WTC11 (cell line): Measurements from ENCODE around the gene NFKBIE. TPM values are rescaled to one million over a fixed set of nuclear protein-coding genes. Genes with fewer than 3 reads are reported as not detected.
A peak's percentile ranks its signal among the peaks of the same experiment; 100 is the strongest.

Source experiments
- ATF1 ChIP-seq: sonication (generic); formaldehyde crosslinking; IDR thresholded peaks from 2 replicates; pipeline ENCODE4 v1.8.1; 2023; ENCODE audit warnings: mild to moderate bottlenecking, moderate library complexity, missing genetic modification reagents
- CREM ChIP-seq: sonication (generic); formaldehyde crosslinking; IDR thresholded peaks from 2 replicates; pipeline ENCODE4 v1.8.1; 2022; ENCODE audit warnings: mild to moderate bottlenecking, missing genetic modification reagents, moderate library complexity
- E2F1 ChIP-seq: sonication (generic); formaldehyde crosslinking; IDR thresholded peaks from 2 replicates; pipeline ENCODE4 v1.8.0; 2022; ENCODE audit warnings: mild to moderate bottlenecking, missing genetic modification reagents
- EMX1 ChIP-seq: fragments of 250-450 bp; sonication (Bioruptor Pico); IDR thresholded peaks from 2 replicates; pipeline ENCODE4 v1.8.0; 2021; ENCODE audit warnings: mild to moderate bottlenecking
- ERG ChIP-seq: fragments of 250-450 bp; sonication (Bioruptor Pico); IDR thresholded peaks from 2 replicates; pipeline ENCODE4 v1.8.0; 2021; ENCODE audit warnings: mild to moderate bottlenecking
- FOXJ3 ChIP-seq: sonication (generic); formaldehyde crosslinking; IDR thresholded peaks from 2 replicates; pipeline ENCODE4 v1.9.0; 2021; ENCODE audit warnings: missing genetic modification reagents, mild to moderate bottlenecking, borderline replicate concordance
- GABPB1 ChIP-seq: sonication (generic); formaldehyde crosslinking; IDR thresholded peaks from 2 replicates; pipeline ENCODE4 v1.8.1; 2023; ENCODE audit warnings: mild to moderate bottlenecking, missing genetic modification reagents
- HMGA2 ChIP-seq: fragments of 250-450 bp; sonication (Bioruptor Pico); IDR thresholded peaks from 2 replicates; pipeline ENCODE4 v1.4.0; 2021; ENCODE audit warnings: mild to moderate bottlenecking, moderate library complexity
- HMGXB4 ChIP-seq: sonication (generic); formaldehyde crosslinking; IDR thresholded peaks from 2 replicates; pipeline ENCODE4 v1.8.1; 2023; ENCODE audit warnings: mild to moderate bottlenecking, moderate library complexity, missing genetic modification reagents
- JUN ChIP-seq: sonication (generic); formaldehyde crosslinking; IDR thresholded peaks from 2 replicates; pipeline ENCODE4 v1.8.0; 2023; ENCODE audit warnings: mild to moderate bottlenecking, missing genetic modification reagents
- NFATC4 ChIP-seq: fragments of 250-450 bp; sonication (Bioruptor Pico); IDR thresholded peaks from 2 replicates; pipeline ENCODE4 v1.9.0; 2021; ENCODE audit warnings: mild to moderate bottlenecking
- NFE2L1 ChIP-seq: sonication (generic); formaldehyde crosslinking; IDR thresholded peaks from 2 replicates; pipeline ENCODE4 v1.8.1; 2023; ENCODE audit warnings: missing genetic modification reagents
- PREB ChIP-seq: sonication (generic); formaldehyde crosslinking; IDR thresholded peaks from 2 replicates; pipeline ENCODE4 v1.8.1; 2022; ENCODE audit warnings: mild to moderate bottlenecking, missing genetic modification reagents, moderate library complexity, borderline replicate concordance
- RELA ChIP-seq: sonication (generic); formaldehyde crosslinking; IDR thresholded peaks from 2 replicates; pipeline ENCODE4 v1.8.1; 2022; ENCODE audit warnings: missing genetic modification reagents, mild to moderate bottlenecking, borderline replicate concordance
- SMAD4 ChIP-seq: sonication (generic); formaldehyde crosslinking; IDR thresholded peaks from 2 replicates; pipeline ENCODE4 v1.8.0; 2022; ENCODE audit warnings: mild to moderate bottlenecking, missing genetic modification reagents
- SOX15 ChIP-seq: fragments of 250-450 bp; sonication (Bioruptor Pico); IDR thresholded peaks from 2 replicates; pipeline ENCODE4 v1.9.0; 2021; ENCODE audit warnings: mild to moderate bottlenecking
- SP1 ChIP-seq: sonication (generic); formaldehyde crosslinking; conservative IDR thresholded peaks from 2 replicates; pipeline ENCODE4 v1.8.1; 2022; ENCODE audit warnings: missing genetic modification reagents
- STAT6 ChIP-seq: sonication (generic); formaldehyde crosslinking; conservative IDR thresholded peaks from 2 replicates; pipeline ENCODE4 v1.8.1; 2023; ENCODE audit warnings: mild to moderate bottlenecking, low read depth, missing genetic modification reagents, moderate library complexity
- TEAD4 ChIP-seq: sonication (generic); formaldehyde crosslinking; IDR thresholded peaks from 2 replicates; pipeline ENCODE4 v1.8.0; 2022; ENCODE audit warnings: mild to moderate bottlenecking, missing genetic modification reagents
- TP53 ChIP-seq: sonication (generic); formaldehyde crosslinking; IDR thresholded peaks from 2 replicates; pipeline ENCODE4 v1.8.1; 2023; ENCODE audit warnings: mild to moderate bottlenecking, missing genetic modification reagents
- ZNF263 ChIP-seq: sonication (generic); formaldehyde crosslinking; IDR thresholded peaks from 2 replicates; pipeline ENCODE4 v1.8.1; 2022; ENCODE audit warnings: low read depth, mild to moderate bottlenecking, moderate library complexity, missing genetic modification reagents
- ZNF317 ChIP-seq: sonication (generic); formaldehyde crosslinking; IDR thresholded peaks from 2 replicates; pipeline ENCODE4 v1.8.1; 2023; ENCODE audit warnings: low read depth, mild to moderate bottlenecking, moderate library complexity, missing genetic modification reagents, borderline replicate concordance
- ZNF416 ChIP-seq: fragments of 250-450 bp; sonication (Bioruptor Pico); IDR thresholded peaks from 2 replicates; pipeline ENCODE4 v1.9.0; 2021; ENCODE audit warnings: mild to moderate bottlenecking, inconsistent platforms
- ZNF423 ChIP-seq: fragments of 250-450 bp; sonication (Bioruptor Pico); IDR thresholded peaks from 2 replicates; pipeline ENCODE4 v2.1.2; 2022; ENCODE audit warnings: mild to moderate bottlenecking, moderate library complexity
- total RNA-seq: library from RNA; stranded (reverse); gene quantifications from 3 replicates; pipeline ENCODE4 v1.2.3, GENCODE V29; 2021
- TF ChIP-seq, protein P1 (sequence below): sonication (generic); formaldehyde crosslinking; IDR thresholded peaks from 2 replicates; pipeline ENCODE4 v1.8.0; 2022; ENCODE audit warnings: missing genetic modification reagents
- TF ChIP-seq, protein P2 (sequence below): sonication (generic); formaldehyde crosslinking; IDR thresholded peaks from 2 replicates; pipeline ENCODE4 v1.8.1; 2022; ENCODE audit warnings: missing genetic modification reagents, borderline replicate concordance

Gene NFKBIE
- total RNA-seq, 1 experiment from 2014 or later, result 10.3 TPM

- 0 out of 2 replicates have a peak, but pooled peaks have one; percentile 38 for TF ChIP-seq PREB
- peak; percentile 93; the same call in 1 of the 2 replicates for TF ChIP-seq EMX1
- no peak for TF ChIP-seq SOX15 (CRISPR knock-in tag)
- peak; percentile 73 for TF ChIP-seq NFATC4 (CRISPR knock-in tag)
- TF ChIP-seq STAT6 (CRISPR knock-in tag), result no peak
- TF ChIP-seq ZNF263, result no peak
- no peak for TF ChIP-seq HMGA2
- TF ChIP-seq ZNF317 (CRISPR knock-in tag), result no peak
- TF ChIP-seq HMGXB4 (CRISPR knock-in tag), result no peak
- peak; percentile 9; the same call in 1 of the 2 replicates for TF ChIP-seq NFE2L1 (CRISPR knock-in tag)
- no peak for TF ChIP-seq SMAD4 (CRISPR knock-in tag)
- no peak for TF ChIP-seq CREM
- no peak for TF ChIP-seq JUN (CRISPR knock-in tag)
- TF ChIP-seq, protein P1, sequence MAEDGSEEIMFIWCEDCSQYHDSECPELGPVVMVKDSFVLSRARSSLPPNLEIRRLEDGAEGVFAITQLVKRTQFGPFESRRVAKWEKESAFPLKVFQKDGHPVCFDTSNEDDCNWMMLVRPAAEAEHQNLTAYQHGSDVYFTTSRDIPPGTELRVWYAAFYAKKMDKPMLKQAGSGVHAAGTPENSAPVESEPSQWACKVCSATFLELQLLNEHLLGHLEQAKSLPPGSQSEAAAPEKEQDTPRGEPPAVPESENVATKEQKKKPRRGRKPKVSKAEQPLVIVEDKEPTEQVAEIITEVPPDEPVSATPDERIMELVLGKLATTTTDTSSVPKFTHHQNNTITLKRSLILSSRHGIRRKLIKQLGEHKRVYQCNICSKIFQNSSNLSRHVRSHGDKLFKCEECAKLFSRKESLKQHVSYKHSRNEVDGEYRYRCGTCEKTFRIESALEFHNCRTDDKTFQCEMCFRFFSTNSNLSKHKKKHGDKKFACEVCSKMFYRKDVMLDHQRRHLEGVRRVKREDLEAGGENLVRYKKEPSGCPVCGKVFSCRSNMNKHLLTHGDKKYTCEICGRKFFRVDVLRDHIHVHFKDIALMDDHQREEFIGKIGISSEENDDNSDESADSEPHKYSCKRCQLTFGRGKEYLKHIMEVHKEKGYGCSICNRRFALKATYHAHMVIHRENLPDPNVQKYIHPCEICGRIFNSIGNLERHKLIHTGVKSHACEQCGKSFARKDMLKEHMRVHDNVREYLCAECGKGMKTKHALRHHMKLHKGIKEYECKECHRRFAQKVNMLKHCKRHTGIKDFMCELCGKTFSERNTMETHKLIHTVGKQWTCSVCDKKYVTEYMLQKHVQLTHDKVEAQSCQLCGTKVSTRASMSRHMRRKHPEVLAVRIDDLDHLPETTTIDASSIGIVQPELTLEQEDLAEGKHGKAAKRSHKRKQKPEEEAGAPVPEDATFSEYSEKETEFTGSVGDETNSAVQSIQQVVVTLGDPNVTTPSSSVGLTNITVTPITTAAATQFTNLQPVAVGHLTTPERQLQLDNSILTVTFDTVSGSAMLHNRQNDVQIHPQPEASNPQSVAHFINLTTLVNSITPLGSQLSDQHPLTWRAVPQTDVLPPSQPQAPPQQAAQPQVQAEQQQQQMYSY (CRISPR knock-in tag), result no peak
- TF ChIP-seq ATF1, result peak; percentile 64; the same call in 1 of the 2 replicates
- no peak for TF ChIP-seq FOXJ3 (CRISPR knock-in tag)
- TF ChIP-seq E2F1 (CRISPR knock-in tag), result no peak
- no peak for TF ChIP-seq ZNF423
- TF ChIP-seq TEAD4 (CRISPR knock-in tag), result no peak
- TF ChIP-seq, protein P2, sequence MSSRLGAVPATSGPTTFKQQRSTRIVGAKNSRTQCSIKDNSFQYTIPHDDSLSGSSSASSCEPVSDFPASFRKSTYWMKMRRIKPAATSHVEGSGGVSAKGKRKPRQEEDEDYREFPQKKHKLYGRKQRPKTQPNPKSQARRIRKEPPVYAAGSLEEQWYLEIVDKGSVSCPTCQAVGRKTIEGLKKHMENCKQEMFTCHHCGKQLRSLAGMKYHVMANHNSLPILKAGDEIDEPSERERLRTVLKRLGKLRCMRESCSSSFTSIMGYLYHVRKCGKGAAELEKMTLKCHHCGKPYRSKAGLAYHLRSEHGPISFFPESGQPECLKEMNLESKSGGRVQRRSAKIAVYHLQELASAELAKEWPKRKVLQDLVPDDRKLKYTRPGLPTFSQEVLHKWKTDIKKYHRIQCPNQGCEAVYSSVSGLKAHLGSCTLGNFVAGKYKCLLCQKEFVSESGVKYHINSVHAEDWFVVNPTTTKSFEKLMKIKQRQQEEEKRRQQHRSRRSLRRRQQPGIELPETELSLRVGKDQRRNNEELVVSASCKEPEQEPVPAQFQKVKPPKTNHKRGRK (CRISPR knock-in tag), result 0 out of 2 replicates have a peak, but pooled peaks have one; percentile 22
- 0 out of 2 replicates have a peak, but pooled peaks have one; percentile 17 for TF ChIP-seq SP1 (CRISPR knock-in tag)
- no peak for TF ChIP-seq GABPB1 (CRISPR knock-in tag)
- no peak for TF ChIP-seq TP53 (CRISPR knock-in tag)
- TF ChIP-seq ERG (CRISPR knock-in tag), result peak; percentile 78
- peak; percentile 81 for TF ChIP-seq ZNF416 (CRISPR knock-in tag)
- no peak for TF ChIP-seq RELA (CRISPR knock-in tag)
Measured at GRCh38 chr6:44254191-44255104, 10.9 kb downstream of the NFKBIE start (continued).
